Trophoblast cell (in vitro differentiated cells and primary cell): Measurements from ENCODE around the gene TRAPPC4.

ENCODE experiments used
- DNase-seq, 2 donors: peaks; one replicate each; pipeline ENCODE4 v3.0.0-alpha.2; 2016
- H2AFZ ChIP-seq: 2 replicates; pipeline ENCODE4 v1.6.1; 2013; ENCODE audit warnings: low read length, moderate library complexity, mild to moderate bottlenecking; ENCODE audit not compliant: insufficient read depth, poor library complexity
- H2AK5ac ChIP-seq: 2 replicates; pipeline ENCODE4 v1.6.1; 2013; ENCODE audit warnings: mild to moderate bottlenecking, low read length
- H2BK120ac ChIP-seq: 2 replicates; pipeline ENCODE4 v1.6.1; 2013; ENCODE audit warnings: low read length, mild to moderate bottlenecking, moderate library complexity; ENCODE audit not compliant: insufficient read depth, poor library complexity
- H2BK12ac ChIP-seq: 2 replicates; pipeline ENCODE4 v1.6.1; 2013; ENCODE audit warnings: mild to moderate bottlenecking, low read length, moderate library complexity
- H2BK5ac ChIP-seq: 2 replicates; pipeline ENCODE4 v1.6.1; 2013; ENCODE audit warnings: low read length, low read depth, moderate library complexity, mild to moderate bottlenecking; ENCODE audit not compliant: poor library complexity
- H3K14ac ChIP-seq: 2 replicates; pipeline ENCODE4 v1.6.1; 2013; ENCODE audit warnings: mild to moderate bottlenecking, low read length
- H3K18ac ChIP-seq: 2 replicates; pipeline ENCODE4 v1.6.1; 2013; ENCODE audit warnings: mild to moderate bottlenecking, low read length
- H3K23ac ChIP-seq: 2 replicates; pipeline ENCODE4 v1.6.1; 2013; ENCODE audit warnings: low read length
- H3K27ac ChIP-seq: 2 replicates; pipeline ENCODE4 v1.5.1; 2013; ENCODE audit warnings: low read depth, mild to moderate bottlenecking, inconsistent platforms, low read length, moderate library complexity
- H3K27me3 ChIP-seq: 2 replicates; pipeline ENCODE4 v1.6.1; 2013; ENCODE audit warnings: inconsistent platforms, mild to moderate bottlenecking, low read length, moderate library complexity; ENCODE audit not compliant: insufficient read depth
- H3K36me3 ChIP-seq, 2 experiments: 1 replicate in 1 of 2; 2 replicates in 1 of 2; pipeline ENCODE4 v1.6.1; 2013; ENCODE audit warnings: low read length in 2 of 2, mild to moderate bottlenecking in 2 of 2, moderate library complexity in 1 of 2; ENCODE audit not compliant: insufficient read depth in 2 of 2, control insufficient read depth in 1 of 2
- H3K4ac ChIP-seq: 2 replicates; pipeline ENCODE4 v1.6.1; 2013; ENCODE audit warnings: low read depth, mild to moderate bottlenecking, low read length, moderate library complexity
- H3K4me1 ChIP-seq, 2 experiments: 1 replicate in 1 of 2; 2 replicates in 1 of 2; pipeline ENCODE4 v1.6.1; 2013; ENCODE audit warnings: low read length in 2 of 2, mild to moderate bottlenecking in 2 of 2, moderate library complexity in 1 of 2; ENCODE audit not compliant: insufficient read depth in 2 of 2, control insufficient read depth in 1 of 2
- H3K4me2 ChIP-seq: 2 replicates; pipeline ENCODE4 v1.6.1; 2013; ENCODE audit warnings: inconsistent platforms, mild to moderate bottlenecking, low read length, moderate library complexity
- H3K4me3 ChIP-seq: 2 replicates; pipeline ENCODE4 v1.5.1; 2013; ENCODE audit warnings: mild to moderate bottlenecking, low read depth, low read length, inconsistent platforms
- H3K79me1 ChIP-seq: one replicate; pipeline ENCODE4 v1.6.1; 2013; ENCODE audit warnings: low read length
- H3K79me2 ChIP-seq: 2 replicates; pipeline ENCODE4 v1.6.1; 2013; ENCODE audit warnings: low read length, mild to moderate bottlenecking; ENCODE audit not compliant: control insufficient read depth, insufficient read depth, poor library complexity
- H3K9ac ChIP-seq: 2 replicates; pipeline ENCODE4 v1.6.1; 2013; ENCODE audit warnings: mild to moderate bottlenecking, low read length
- H3K9me3 ChIP-seq: 2 replicates; pipeline ENCODE4 v1.6.1; 2013; ENCODE audit warnings: low read depth, mild to moderate bottlenecking, control low read depth, inconsistent platforms, low read length; ENCODE audit not compliant: insufficient read depth
- H4K12ac ChIP-seq: 2 replicates; pipeline ENCODE4 v1.6.1; 2013; ENCODE audit warnings: low read depth, mild to moderate bottlenecking, low read length, moderate library complexity
- H4K8ac ChIP-seq: 2 replicates; pipeline ENCODE4 v1.6.1; 2013; ENCODE audit warnings: low read depth, mild to moderate bottlenecking, low read length, moderate library complexity
- H4K91ac ChIP-seq: one replicate; pipeline ENCODE4 v1.6.1; 2013; ENCODE audit warnings: low read depth, mild to moderate bottlenecking, low read length, moderate library complexity
- WGBS: extraction: QIAGEN DNeasy Blood & Tissue Kit; methylation state at CpG from one replicate; pipeline ENCODE4 v1.1.7; 2013; ENCODE audit warnings: missing lambda C conversion rate; ENCODE audit not compliant: insufficient read length, insufficient coverage; ENCODE audit errors: extremely low coverage; 5-methylcytosine and 5-hydroxymethylcytosine counted together

The TRAPPC4 gene

GRCh38 chr11:119044708-119045107 is 26.1 kb downstream of the TRAPPC4 start:
- DNase-seq, result no peak
- Histone ChIP-seq H3K18ac (no peak overlapping the region), H4K91ac (no peak overlapping the region), H3K23ac (no peak overlapping the region), H3K9ac (no peak overlapping the region), H4K12ac (no peak overlapping the region), H3K27me3 (no peaks in the 10 kb centered on the region), H3K4me2 (no peak overlapping the region), H3K27ac (no peak overlapping the region), H3K79me2 (no peaks in the 10 kb centered on the region), H3K4me1 (no peaks in the 10 kb centered on the region), H3K4ac (no peak overlapping the region), H2BK5ac (no peak overlapping the region), H4K8ac (no peak overlapping the region), H2BK12ac (no peak overlapping the region), H3K36me3 (peaks cover 47 to 52% of the 10 kb centered on the region in 2 experiments), H2AFZ (no peak overlapping the region), H2AK5ac (no peak overlapping the region), H2BK120ac (no peak overlapping the region), H3K9me3 (no peaks in the 10 kb centered on the region), H3K4me3 (no peak overlapping the region), H3K79me1 (no peaks in the 10 kb centered on the region), H3K14ac (no peak overlapping the region)
- no CpG with 5 or more reads among the region's 6 CpGs for WGBS

GRCh38 chr11:119046489-119046888 is 27.9 kb downstream of the TRAPPC4 start:
- no peak overlapping the region for H3K18ac ChIP-seq
- peaks cover 59 to 64% of the 10 kb centered on the region in 2 experiments for H3K36me3 ChIP-seq
- H2BK5ac ChIP-seq, result no peak overlapping the region
- H3K4me2 ChIP-seq, result no peak overlapping the region
- peaks cover 1% of the 10 kb centered on the region for H3K9me3 ChIP-seq
- no peaks in the 10 kb centered on the region for H3K79me1 ChIP-seq
- H3K27ac ChIP-seq, result no peak overlapping the region
- H4K8ac ChIP-seq, result no peak overlapping the region
- WGBS, result no CpG with 5 or more reads among the region's 6 CpGs
- H4K12ac ChIP-seq, result no peak overlapping the region
- H2AK5ac ChIP-seq, result no peak overlapping the region
- no peak overlapping the region for H2BK12ac ChIP-seq
- H2BK120ac ChIP-seq, result no peak overlapping the region
- no peaks in the 10 kb centered on the region for H3K4me1 ChIP-seq
- no peaks in the 10 kb centered on the region for H3K79me2 ChIP-seq
- H3K4me3 ChIP-seq, result no peak overlapping the region
- no peak overlapping the region for H3K9ac ChIP-seq
- no peak overlapping the region for H3K23ac ChIP-seq
- H3K4ac ChIP-seq, result no peak overlapping the region
- H4K91ac ChIP-seq, result no peak overlapping the region
- no peak overlapping the region for H2AFZ ChIP-seq
- H3K27me3 ChIP-seq, result no peaks in the 10 kb centered on the region
- no peak for DNase-seq
- H3K14ac ChIP-seq, result no peak overlapping the region

GRCh38 chr11:119047205-119047604 is 28.6 kb downstream of the TRAPPC4 start:
- Histone ChIP-seq H4K12ac (no peak overlapping the region), H4K91ac (no peak overlapping the region), H2BK12ac (no peak overlapping the region), H3K9me3 (peaks cover 1% of the 10 kb centered on the region), H3K27ac (no peak overlapping the region), H3K18ac (no peak overlapping the region), H3K14ac (no peak overlapping the region), H3K9ac (no peak overlapping the region), H3K4me2 (no peak overlapping the region), H4K8ac (no peak overlapping the region), H2BK5ac (no peak overlapping the region), H2AFZ (no peak overlapping the region), H3K27me3 (no peaks in the 10 kb centered on the region), H3K4me3 (no peak overlapping the region), H3K36me3 (peaks cover 66 to 71% of the 10 kb centered on the region in 2 experiments), H3K79me1 (no peaks in the 10 kb centered on the region), H3K4me1 (no peaks in the 10 kb centered on the region), H3K79me2 (no peaks in the 10 kb centered on the region), H3K4ac (no peak overlapping the region), H3K23ac (no peak overlapping the region), H2AK5ac (no peak overlapping the region), H2BK120ac (no peak overlapping the region)
- no CpG with 5 or more reads among the region's 6 CpGs for WGBS
- no peak for DNase-seq

- Histone ChIP-seq H3K79me2 (no peaks in the 10 kb centered on the region), H2BK5ac (no peak overlapping the region), H3K4ac (no peak overlapping the region), H2AK5ac (no peak overlapping the region), H3K4me1 (no peaks in the 10 kb centered on the region), H2AFZ (no peak overlapping the region), H3K9me3 (peaks cover 1% of the 10 kb centered on the region), H4K8ac (no peak overlapping the region), H3K23ac (no peak overlapping the region), H3K14ac (no peak overlapping the region), H3K4me3 (no peak overlapping the region), H2BK12ac (no peak overlapping the region), H3K36me3 (peaks cover 72 to 84% of the 10 kb centered on the region in 2 experiments), H4K91ac (no peak overlapping the region), H3K18ac (no peak overlapping the region), H3K4me2 (no peak overlapping the region), H2BK120ac (no peak overlapping the region), H3K27ac (no peak overlapping the region), H3K79me1 (no peaks in the 10 kb centered on the region), H4K12ac (no peak overlapping the region), H3K27me3 (no peaks in the 10 kb centered on the region), H3K9ac (no peak overlapping the region)
- DNase-seq, result no peak
- no CpG with 5 or more reads among the region's 9 CpGs for WGBS
These were observed 30.1 kb downstream of the TRAPPC4 start for GRCh38 chr11:119048644-119049043.
